Measurements from ENCODE around the gene SPEN.

SPEN gene

DNA sequence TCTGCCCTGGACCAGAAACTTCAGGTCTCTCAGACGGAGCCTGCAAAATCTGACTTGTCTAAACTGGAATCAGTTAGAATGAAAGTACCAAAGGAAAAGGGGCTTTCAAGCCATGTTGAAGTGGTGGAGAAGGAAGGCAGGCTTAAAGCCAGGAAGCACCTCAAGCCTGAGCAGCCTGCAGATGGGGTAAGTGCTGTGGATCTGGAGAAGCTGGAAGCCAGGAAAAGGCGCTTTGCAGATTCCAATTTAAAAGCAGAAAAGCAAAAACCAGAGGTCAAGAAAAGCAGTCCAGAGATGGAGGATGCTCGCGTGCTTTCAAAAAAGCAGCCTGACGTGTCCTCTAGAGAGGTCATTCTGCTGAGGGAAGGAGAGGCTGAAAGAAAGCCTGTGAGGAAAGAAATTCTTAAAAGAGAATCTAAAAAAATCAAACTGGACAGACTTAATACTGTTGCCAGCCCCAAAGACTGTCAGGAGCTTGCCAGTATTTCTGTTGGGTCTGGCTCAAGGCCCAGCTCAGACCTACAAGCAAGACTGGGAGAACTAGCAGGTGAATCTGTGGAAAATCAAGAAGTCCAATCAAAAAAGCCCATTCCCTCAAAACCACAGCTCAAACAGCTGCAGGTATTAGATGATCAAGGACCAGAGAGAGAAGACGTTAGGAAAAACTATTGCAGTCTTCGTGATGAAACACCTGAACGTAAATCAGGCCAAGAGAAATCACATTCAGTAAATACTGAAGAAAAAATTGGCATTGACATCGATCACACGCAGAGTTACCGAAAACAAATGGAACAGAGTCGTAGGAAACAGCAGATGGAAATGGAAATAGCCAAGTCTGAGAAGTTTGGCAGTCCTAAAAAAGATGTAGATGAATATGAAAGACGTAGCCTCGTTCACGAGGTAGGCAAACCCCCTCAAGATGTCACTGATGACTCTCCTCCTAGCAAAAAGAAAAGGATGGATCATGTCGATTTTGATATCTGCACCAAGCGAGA, 81.8 kb downstream of the SPEN start:
- Histone ChIP-seq H3K79me2 (ENCODE audit: control insufficient read depth, low read length) (peaks cover 23% of the 10 kb centered on the region), H4K20me1 (ENCODE audit: control insufficient read depth, insufficient read depth, low read depth, low read length) (peaks cover 4% of the 10 kb centered on the region; the same call in 1 of the 2 replicates), H3F3A (ENCODE audit: control insufficient read depth, insufficient read depth) (0 out of 2 replicates have a peak, but pooled peaks cover 3% of the 10 kb centered on the region), H3K27me3 (ENCODE audit: control insufficient read depth, low read length) (no peaks in the 10 kb centered on the region), H3K9me2 (replicated peaks; ENCODE audit: control insufficient read depth, low read length) (no peaks in the 10 kb centered on the region), H3K9me3 (ENCODE audit: control insufficient read depth, insufficient read depth, low read length) (no peaks in the 10 kb centered on the region), H3K4me3 (ENCODE audit: low read length) (no peak overlapping the region), H3K36me3 (ENCODE audit: control insufficient read depth, low read length) (peaks cover 91% of the 10 kb centered on the region), H3K4me1 (ENCODE audit: control insufficient read depth, low read length) (no peaks in the 10 kb centered on the region), H3K4me2 (ENCODE audit: low read length) (no peak overlapping the region), H3K27ac (ENCODE audit: low read depth, low read length) (no peak overlapping the region)
- TF ChIP-seq, protein P1, sequence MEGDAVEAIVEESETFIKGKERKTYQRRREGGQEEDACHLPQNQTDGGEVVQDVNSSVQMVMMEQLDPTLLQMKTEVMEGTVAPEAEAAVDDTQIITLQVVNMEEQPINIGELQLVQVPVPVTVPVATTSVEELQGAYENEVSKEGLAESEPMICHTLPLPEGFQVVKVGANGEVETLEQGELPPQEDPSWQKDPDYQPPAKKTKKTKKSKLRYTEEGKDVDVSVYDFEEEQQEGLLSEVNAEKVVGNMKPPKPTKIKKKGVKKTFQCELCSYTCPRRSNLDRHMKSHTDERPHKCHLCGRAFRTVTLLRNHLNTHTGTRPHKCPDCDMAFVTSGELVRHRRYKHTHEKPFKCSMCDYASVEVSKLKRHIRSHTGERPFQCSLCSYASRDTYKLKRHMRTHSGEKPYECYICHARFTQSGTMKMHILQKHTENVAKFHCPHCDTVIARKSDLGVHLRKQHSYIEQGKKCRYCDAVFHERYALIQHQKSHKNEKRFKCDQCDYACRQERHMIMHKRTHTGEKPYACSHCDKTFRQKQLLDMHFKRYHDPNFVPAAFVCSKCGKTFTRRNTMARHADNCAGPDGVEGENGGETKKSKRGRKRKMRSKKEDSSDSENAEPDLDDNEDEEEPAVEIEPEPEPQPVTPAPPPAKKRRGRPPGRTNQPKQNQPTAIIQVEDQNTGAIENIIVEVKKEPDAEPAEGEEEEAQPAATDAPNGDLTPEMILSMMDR (IDR thresholded peaks at IDR 0.05; ENCODE audit: low read depth, low read length, poor library complexity, severe bottlenecking), result no peak
- TF ChIP-seq EZH2phosphoT487 (IDR thresholded peaks at IDR 0.05; ENCODE audit: borderline replicate concordance, low read length), result no peak

DNA sequence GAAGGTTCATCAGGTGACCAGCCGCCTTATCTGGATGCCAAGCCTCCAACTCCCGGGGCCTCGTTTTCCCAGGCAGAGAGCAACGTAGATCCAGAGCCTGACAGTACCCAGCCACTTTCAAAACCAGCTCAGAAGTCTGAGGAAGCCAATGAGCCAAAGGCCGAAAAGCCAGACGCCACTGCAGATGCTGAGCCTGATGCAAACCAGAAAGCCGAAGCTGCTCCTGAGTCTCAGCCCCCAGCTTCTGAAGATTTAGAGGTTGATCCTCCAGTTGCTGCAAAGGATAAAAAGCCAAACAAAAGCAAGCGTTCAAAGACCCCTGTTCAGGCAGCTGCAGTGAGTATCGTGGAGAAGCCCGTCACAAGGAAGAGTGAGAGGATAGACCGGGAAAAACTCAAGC, 83.9 kb downstream of the SPEN start:
- H3K27me3 ChIP-seq (ENCODE audit: control insufficient read depth, low read length), result no peaks in the 10 kb centered on the region
- H3K9me3 ChIP-seq (ENCODE audit: control insufficient read depth, insufficient read depth, low read length), result no peaks in the 10 kb centered on the region
- H3K79me2 ChIP-seq (ENCODE audit: control insufficient read depth, low read length), result peaks cover 17% of the 10 kb centered on the region
- H3K27ac ChIP-seq (ENCODE audit: low read depth, low read length), result no peak overlapping the region
- H3K9me2 ChIP-seq (replicated peaks; ENCODE audit: control insufficient read depth, low read length), result no peaks in the 10 kb centered on the region
- H3K4me2 ChIP-seq (ENCODE audit: low read length), result no peak overlapping the region
- peaks cover 4% of the 10 kb centered on the region; the same call in 1 of the 2 replicates for H4K20me1 ChIP-seq (ENCODE audit: control insufficient read depth, insufficient read depth, low read depth, low read length)
- no peaks in the 10 kb centered on the region for H3K4me1 ChIP-seq (ENCODE audit: control insufficient read depth, low read length)
- H3F3A ChIP-seq (ENCODE audit: control insufficient read depth, insufficient read depth), result 0 out of 2 replicates have a peak, but pooled peaks cover 3% of the 10 kb centered on the region
- peaks cover 95% of the 10 kb centered on the region for H3K36me3 ChIP-seq (ENCODE audit: control insufficient read depth, low read length)
- no peak for TF ChIP-seq EZH2phosphoT487 (IDR thresholded peaks at IDR 0.05; ENCODE audit: borderline replicate concordance, low read length)
- TF ChIP-seq, protein P1 (IDR thresholded peaks at IDR 0.05; ENCODE audit: low read depth, low read length, poor library complexity, severe bottlenecking), result no peak
- no peak overlapping the region for H3K4me3 ChIP-seq (ENCODE audit: low read length)

DNA sequence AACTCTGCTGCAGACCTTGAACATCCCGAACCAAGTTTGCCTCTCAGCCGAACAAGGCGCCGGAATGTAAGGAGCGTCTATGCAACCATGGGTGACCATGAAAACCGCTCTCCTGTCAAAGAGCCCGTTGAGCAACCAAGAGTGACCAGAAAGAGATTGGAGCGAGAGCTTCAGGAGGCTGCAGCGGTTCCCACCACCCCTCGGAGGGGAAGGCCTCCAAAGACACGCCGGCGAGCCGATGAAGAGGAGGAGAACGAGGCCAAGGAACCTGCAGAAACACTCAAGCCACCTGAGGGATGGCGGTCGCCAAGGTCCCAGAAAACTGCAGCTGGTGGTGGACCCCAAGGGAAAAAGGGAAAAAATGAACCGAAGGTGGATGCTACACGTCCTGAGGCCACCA, 84.4 kb downstream of the SPEN start:
- Histone ChIP-seq H3K27me3 (ENCODE audit: control insufficient read depth, low read length) (no peaks in the 10 kb centered on the region), H3K9me3 (ENCODE audit: control insufficient read depth, insufficient read depth, low read length) (no peaks in the 10 kb centered on the region), H4K20me1 (ENCODE audit: control insufficient read depth, insufficient read depth, low read depth, low read length) (peaks cover 4% of the 10 kb centered on the region; the same call in 1 of the 2 replicates), H3K36me3 (ENCODE audit: control insufficient read depth, low read length) (peaks cover 97% of the 10 kb centered on the region), H3K4me1 (ENCODE audit: control insufficient read depth, low read length) (no peaks in the 10 kb centered on the region), H3K27ac (ENCODE audit: low read depth, low read length) (no peak overlapping the region), H3F3A (ENCODE audit: control insufficient read depth, insufficient read depth) (0 out of 2 replicates have a peak, but pooled peaks cover 3% of the 10 kb centered on the region), H3K79me2 (ENCODE audit: control insufficient read depth, low read length) (peaks cover 17% of the 10 kb centered on the region), H3K4me2 (ENCODE audit: low read length) (no peak overlapping the region), H3K4me3 (ENCODE audit: low read length) (no peak overlapping the region), H3K9me2 (replicated peaks; ENCODE audit: control insufficient read depth, low read length) (no peaks in the 10 kb centered on the region)
- no peak for TF ChIP-seq EZH2phosphoT487 (IDR thresholded peaks at IDR 0.05; ENCODE audit: borderline replicate concordance, low read length)
- TF ChIP-seq, protein P1 (IDR thresholded peaks at IDR 0.05; ENCODE audit: low read depth, low read length, poor library complexity, severe bottlenecking), result no peak

Data from DOHH2 (cell line).